Fibroblast of lung (primary cell): Measurements from ENCODE around the gene BRD7. TPM values are rescaled to one million over a fixed set of nuclear protein-coding genes. Genes with fewer than 3 reads are reported as not detected.

Experiments
- DNase-seq, 2 donors: peaks; one replicate each; pipeline versions ENCODE4 v3.0.0 to v3.0.0-alpha.2; 2010; ENCODE audit warnings: low read depth in 2 of 2
- H2AFZ ChIP-seq: 2 replicates; pipeline ENCODE4 v1.5.1; 2012; ENCODE audit warnings: low read length, control low read depth, inconsistent platforms
- H3K27ac ChIP-seq: 2 replicates; pipeline ENCODE4 v1.5.1; 2011; ENCODE audit warnings: low read length, control low read depth; ENCODE audit not compliant: insufficient read depth
- H3K27me3 ChIP-seq: 2 replicates; pipeline ENCODE4 v1.5.1; 2011; ENCODE audit warnings: mild to moderate bottlenecking, low read length; ENCODE audit not compliant: control insufficient read depth, insufficient read depth
- H3K36me3 ChIP-seq: 2 replicates; pipeline ENCODE4 v1.5.1; 2011; ENCODE audit warnings: low read length; ENCODE audit not compliant: control insufficient read depth, insufficient read depth
- H3K4me1 ChIP-seq: 2 replicates; pipeline ENCODE4 v1.5.1; 2011; ENCODE audit warnings: low read length; ENCODE audit not compliant: control insufficient read depth, insufficient read depth; ENCODE audit errors: extremely low read depth
- H3K4me2 ChIP-seq: 2 replicates; pipeline ENCODE4 v1.5.1; 2011; ENCODE audit warnings: low read length, control low read depth; ENCODE audit not compliant: insufficient read depth; ENCODE audit errors: extremely low read depth
- H3K4me3 ChIP-seq, 4 experiments: fragments of 200-600 bp in 1 of 4; sonication (generic) in 1 of 4; replicated peaks in 1 of 4; 2 replicates each; pipeline ENCODE4 v1.5.1; 2011 to 2016; ENCODE audit warnings: low read length in 4 of 4, low read depth in 3 of 4, mild to moderate bottlenecking in 3 of 4, control low read depth in 2 of 4, inconsistent platforms in 1 of 4, mixed read lengths in 1 of 4; ENCODE audit not compliant: insufficient read depth in 1 of 4; ENCODE audit errors: control extremely low read depth in 1 of 4
- H3K79me2 ChIP-seq: 2 replicates; pipeline ENCODE4 v1.5.1; 2012; ENCODE audit warnings: mild to moderate bottlenecking, low read length, inconsistent platforms; ENCODE audit not compliant: control insufficient read depth, insufficient read depth
- H3K9ac ChIP-seq: 2 replicates; pipeline ENCODE4 v1.5.1; 2011; ENCODE audit warnings: mild to moderate bottlenecking, low read length, control low read depth; ENCODE audit not compliant: insufficient read depth
- H3K9me3 ChIP-seq: 2 replicates; pipeline ENCODE4 v1.5.1; 2012; ENCODE audit warnings: low read depth, low read length; ENCODE audit not compliant: control insufficient read depth, insufficient read depth
- H4K20me1 ChIP-seq: 2 replicates; pipeline ENCODE4 v1.5.1; 2011; ENCODE audit warnings: low read length; ENCODE audit not compliant: control insufficient read depth, insufficient read depth; ENCODE audit errors: extremely low read depth
- EZH2 ChIP-seq: IDR thresholded peaks from 2 replicates; pipeline ENCODE4 v1.5.1; 2012; ENCODE audit warnings: low read length, control low read depth, mild to moderate bottlenecking; ENCODE audit errors: missing control alignments
- polyA plus RNA-seq, 2 donors: library from polyadenylated mRNA; depleted of rRNA in 1 of 2; stranded (reverse) in 1 of 2; unstranded in 1 of 2; fragments of >200 nt; gene quantifications; 2 replicates each; pipeline ENCODE4 v1.2.1, GENCODE V29; 2011 to 2012; ENCODE audit warnings: missing spikeins in 1 of 2
- total RNA-seq: library from RNA; depleted of rRNA; stranded (reverse); fragments of >200 nt; gene quantifications from 2 replicates; pipeline ENCODE4 v1.2.1, GENCODE V29; 2014
- TF ChIP-seq, protein P1 (sequence below), 2 donors: IDR thresholded peaks in 1 of 2; conservative IDR thresholded peaks in 1 of 2; 1 replicate in 1 of 2; 2 replicates in 1 of 2; pipeline ENCODE4 v1.5.1; 2011 to 2012; ENCODE audit warnings: low read length in 2 of 2, control low read depth in 1 of 2, inconsistent platforms in 1 of 2, low read depth in 1 of 2, mild to moderate bottlenecking in 1 of 2

Gene BRD7
- total and polyA plus RNA-seq, 2 donors (not counting 1 experiment from before 2014, with no cell fraction given): 50.0 to 51.5 TPM

DNA sequence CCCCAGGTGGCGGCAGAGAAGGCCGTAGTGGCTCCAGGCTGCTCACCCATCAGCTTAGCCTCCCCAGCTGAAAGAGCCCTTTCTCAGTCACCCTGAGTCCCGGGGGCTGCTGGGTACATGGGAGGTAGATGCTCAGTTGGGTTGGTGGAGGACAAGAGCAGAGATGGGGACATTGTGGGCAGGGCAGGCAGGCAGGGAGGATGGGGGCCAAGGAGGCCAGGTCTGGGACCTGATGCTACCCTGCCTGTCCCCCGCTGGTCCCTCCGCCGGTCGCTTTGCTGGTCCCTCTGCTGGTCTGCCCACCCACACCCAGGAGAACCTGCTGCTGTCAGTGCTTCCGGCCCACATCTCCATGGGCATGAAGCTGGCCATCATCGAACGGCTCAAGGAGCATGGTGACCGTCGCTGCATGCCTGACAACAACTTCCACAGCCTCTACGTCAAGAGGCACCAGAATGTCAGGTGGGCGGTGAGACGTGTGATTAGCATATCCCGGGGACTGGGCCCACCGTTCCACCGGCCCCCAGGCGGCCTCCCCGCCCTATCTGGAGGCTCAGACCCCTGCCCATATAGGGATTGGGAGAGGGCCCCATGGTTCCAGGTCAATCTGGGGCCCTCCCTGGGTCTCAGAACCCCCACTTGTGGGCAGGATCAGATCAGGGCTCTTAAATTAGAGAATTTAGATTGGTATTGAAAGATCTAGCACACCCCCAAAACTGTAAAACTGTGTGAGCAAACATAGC, 75.6 kb downstream of the BRD7 start:
- H3K27ac ChIP-seq: no peak overlapping the region
- no peak for DNase-seq
- H4K20me1 ChIP-seq: no peaks in the 10 kb centered on the region
- peaks cover 2% of the 10 kb centered on the region for H3K36me3 ChIP-seq
- no peaks in the 10 kb centered on the region for H3K79me2 ChIP-seq
- no peak overlapping the region for H3K9ac ChIP-seq
- no peak overlapping the region for H3K4me2 ChIP-seq
- no peaks in the 10 kb centered on the region for H3K27me3 ChIP-seq
- H3K9me3 ChIP-seq: no peaks in the 10 kb centered on the region
- H2AFZ ChIP-seq: no peak overlapping the region
- TF ChIP-seq, protein P1, sequence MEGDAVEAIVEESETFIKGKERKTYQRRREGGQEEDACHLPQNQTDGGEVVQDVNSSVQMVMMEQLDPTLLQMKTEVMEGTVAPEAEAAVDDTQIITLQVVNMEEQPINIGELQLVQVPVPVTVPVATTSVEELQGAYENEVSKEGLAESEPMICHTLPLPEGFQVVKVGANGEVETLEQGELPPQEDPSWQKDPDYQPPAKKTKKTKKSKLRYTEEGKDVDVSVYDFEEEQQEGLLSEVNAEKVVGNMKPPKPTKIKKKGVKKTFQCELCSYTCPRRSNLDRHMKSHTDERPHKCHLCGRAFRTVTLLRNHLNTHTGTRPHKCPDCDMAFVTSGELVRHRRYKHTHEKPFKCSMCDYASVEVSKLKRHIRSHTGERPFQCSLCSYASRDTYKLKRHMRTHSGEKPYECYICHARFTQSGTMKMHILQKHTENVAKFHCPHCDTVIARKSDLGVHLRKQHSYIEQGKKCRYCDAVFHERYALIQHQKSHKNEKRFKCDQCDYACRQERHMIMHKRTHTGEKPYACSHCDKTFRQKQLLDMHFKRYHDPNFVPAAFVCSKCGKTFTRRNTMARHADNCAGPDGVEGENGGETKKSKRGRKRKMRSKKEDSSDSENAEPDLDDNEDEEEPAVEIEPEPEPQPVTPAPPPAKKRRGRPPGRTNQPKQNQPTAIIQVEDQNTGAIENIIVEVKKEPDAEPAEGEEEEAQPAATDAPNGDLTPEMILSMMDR (conservative IDR thresholded peaks at IDR 0.05 in 1 of 2, IDR thresholded peaks at IDR 0.05 in 1 of 2; ENCODE audit: low read depth in 1 of 2, low read length in 2 of 2): no peak
- TF ChIP-seq EZH2: no peak
- H3K4me1 ChIP-seq: no peaks in the 10 kb centered on the region
- H3K4me3 ChIP-seq: no peak overlapping the region

GRCh38 chr16:50292566-50292948, 76.2 kb downstream of the BRD7 start:
- Histone ChIP-seq H3K4me2 (no peak overlapping the region), H4K20me1 (no peaks in the 10 kb centered on the region), H3K36me3 (peaks cover 2% of the 10 kb centered on the region), H3K79me2 (no peaks in the 10 kb centered on the region), H3K27me3 (no peaks in the 10 kb centered on the region), H3K4me1 (no peaks in the 10 kb centered on the region), H2AFZ (no peak overlapping the region), H3K27ac (no peak overlapping the region), H3K9ac (no peak overlapping the region), H3K4me3 (no peak overlapping the region), H3K9me3 (no peaks in the 10 kb centered on the region)
- no peak for DNase-seq
- TF ChIP-seq EZH2: no peak
- TF ChIP-seq, protein P1 (conservative IDR thresholded peaks at IDR 0.05 in 1 of 2, IDR thresholded peaks at IDR 0.05 in 1 of 2; ENCODE audit: low read depth in 1 of 2, low read length in 2 of 2): no peak

DNA sequence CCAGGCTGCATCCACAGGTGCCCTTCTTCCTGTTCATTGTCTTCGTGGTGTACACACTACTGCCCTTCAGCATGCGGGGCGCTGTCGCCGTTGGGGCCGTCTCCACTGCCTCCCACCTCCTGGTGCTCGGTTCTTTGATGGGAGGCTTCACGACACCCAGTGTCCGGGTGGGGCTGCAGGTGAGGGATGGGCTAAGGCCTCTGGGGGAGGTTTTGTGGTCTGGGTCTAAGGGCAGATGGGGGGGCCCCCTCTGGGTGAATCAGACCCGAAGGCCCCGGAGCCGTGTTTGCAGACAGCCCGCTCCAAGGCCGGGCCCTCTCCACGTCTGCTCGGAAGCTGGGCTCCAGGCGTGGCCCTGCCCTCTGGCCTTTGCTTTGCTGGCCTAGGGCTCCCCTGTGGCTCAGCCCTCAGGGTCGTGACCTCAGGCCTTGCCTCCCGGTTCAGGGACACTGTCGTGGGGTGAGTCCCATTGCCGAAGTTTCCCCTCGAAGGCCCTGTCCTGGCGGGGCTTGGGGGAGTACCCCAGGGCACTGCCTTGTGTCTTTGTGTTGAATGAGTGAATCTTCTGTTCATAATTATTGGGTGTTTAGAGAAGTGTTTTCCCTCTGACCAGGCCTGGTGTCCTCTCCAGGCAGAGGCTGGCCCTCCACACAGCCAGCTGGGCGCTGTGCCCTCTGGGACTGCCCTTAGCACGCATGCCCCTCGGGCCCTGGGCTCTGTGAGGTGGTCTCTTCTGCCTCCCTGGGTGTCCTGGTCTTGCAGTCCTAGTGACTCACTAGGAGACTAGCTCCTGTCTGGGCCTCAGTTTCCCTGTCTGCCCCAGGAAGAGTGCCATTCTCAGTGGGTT, 76.8 kb downstream of the BRD7 start:
- H3K4me3 ChIP-seq: no peak overlapping the region
- H4K20me1 ChIP-seq: no peaks in the 10 kb centered on the region
- DNase-seq: no peak
- TF ChIP-seq, protein P1 (conservative IDR thresholded peaks at IDR 0.05 in 1 of 2, IDR thresholded peaks at IDR 0.05 in 1 of 2; ENCODE audit: low read depth in 1 of 2, low read length in 2 of 2): no peak
- TF ChIP-seq EZH2: no peak
- H3K27me3 ChIP-seq: no peaks in the 10 kb centered on the region
- no peak overlapping the region for H3K9ac ChIP-seq
- H3K4me1 ChIP-seq: no peaks in the 10 kb centered on the region
- no peak overlapping the region for H3K4me2 ChIP-seq
- H3K36me3 ChIP-seq: peaks cover 2% of the 10 kb centered on the region
- no peak overlapping the region for H3K27ac ChIP-seq
- no peak overlapping the region for H2AFZ ChIP-seq
- H3K9me3 ChIP-seq: no peaks in the 10 kb centered on the region
- H3K79me2 ChIP-seq: no peaks in the 10 kb centered on the region
